Thoracic aorta (tissue), 2 donors: Measurements from ENCODE around the gene CDYL. TPM values are rescaled to one million over a fixed set of nuclear protein-coding genes. Genes with fewer than 3 reads are reported as not detected.

ENCODE experiments used
- ATAC-seq: fragments of 150-250 bp; one replicate; pipeline ENCODE4 v1.8.0; 2017; ENCODE audit warnings: low read depth; ENCODE audit not compliant: insufficient number of reproducible peaks, low FRiP score
- DNase-seq: peaks from one replicate; pipeline ENCODE4 v3.0.0-alpha.2; 2020; ENCODE audit warnings: low spot score
- H3K27ac ChIP-seq, 2 donors: fragments of 200-600 bp; sonication (generic); 1 replicate in 1 of 2; 2 replicates in 1 of 2; pipeline ENCODE4 v1.5.1; 2016; ENCODE audit warnings: mild to moderate bottlenecking in 2 of 2, moderate library complexity in 2 of 2
- H3K27me3 ChIP-seq: fragments of 200-600 bp; sonication (generic); replicated peaks from 2 replicates; pipeline ENCODE4 v1.6.0; 2016; ENCODE audit warnings: mild to moderate bottlenecking; ENCODE audit not compliant: insufficient read depth
- H3K36me3 ChIP-seq: fragments of 200-600 bp; sonication (generic); one replicate; pipeline ENCODE4 v1.5.1; 2016
- H3K4me1 ChIP-seq, 2 donors: fragments of 200-600 bp; sonication (generic); 1 replicate in 1 of 2; 2 replicates in 1 of 2; pipeline versions ENCODE4 v1.5.1 to v1.6.0; 2016; ENCODE audit warnings: low read depth in 2 of 2, mild to moderate bottlenecking in 1 of 2; ENCODE audit not compliant: control insufficient read depth in 1 of 2
- H3K4me3 ChIP-seq: fragments of 200-600 bp; sonication (generic); 2 replicates; pipeline ENCODE4 v1.5.1; 2016; ENCODE audit warnings: mild to moderate bottlenecking
- H3K9me3 ChIP-seq: fragments of 200-600 bp; sonication (generic); 2 replicates; pipeline ENCODE4 v1.5.1; 2016
- total RNA-seq, 2 donors: library from RNA; depleted of rRNA; stranded (reverse); fragments of >200 nt; gene quantifications; one replicate each; pipeline versions ENCODE4 v1.1.0 to v1.2.3, GENCODE V29; 2016
- TF ChIP-seq, protein P1 (sequence below): fragments of 200-600 bp; sonication (generic); IDR thresholded peaks from one replicate; pipeline ENCODE4 v1.5.1; 2019; ENCODE audit warnings: antibody characterized with exemption

Gene CDYL
- total RNA-seq, 2 donors from 2014 or later, result 22.7 to 38.2 TPM

DNA sequence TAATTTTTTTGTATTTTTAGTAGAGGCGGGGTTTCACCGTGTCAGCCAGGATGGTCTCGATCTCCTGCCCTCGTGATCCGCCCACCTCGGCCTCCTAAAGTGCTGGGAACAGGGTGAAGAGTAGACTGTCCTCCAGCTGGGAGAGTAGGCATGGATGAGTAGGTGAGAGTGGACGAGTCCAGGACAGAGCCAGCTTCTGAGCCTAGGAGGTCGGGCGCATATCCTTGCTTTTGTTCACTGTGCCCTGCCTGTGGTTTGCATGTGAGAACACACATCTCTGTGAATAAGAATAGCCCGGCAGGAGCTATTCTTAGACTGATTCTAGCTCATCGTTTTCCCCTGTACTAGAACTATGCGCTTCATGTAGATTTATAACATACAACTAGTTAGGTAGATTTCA is 149.4 kb downstream of the CDYL start:
- Histone ChIP-seq H3K27me3 (no peaks in the 10 kb centered on the region), H3K27ac (no peak overlapping the region), H3K4me3 (no peak overlapping the region), H3K4me1 (no peaks in the 10 kb centered on the region), H3K9me3 (no peaks in the 10 kb centered on the region), H3K36me3 (no peaks in the 10 kb centered on the region)
- no peak for DNase-seq
- no peak for ATAC-seq
- TF ChIP-seq, protein P1, sequence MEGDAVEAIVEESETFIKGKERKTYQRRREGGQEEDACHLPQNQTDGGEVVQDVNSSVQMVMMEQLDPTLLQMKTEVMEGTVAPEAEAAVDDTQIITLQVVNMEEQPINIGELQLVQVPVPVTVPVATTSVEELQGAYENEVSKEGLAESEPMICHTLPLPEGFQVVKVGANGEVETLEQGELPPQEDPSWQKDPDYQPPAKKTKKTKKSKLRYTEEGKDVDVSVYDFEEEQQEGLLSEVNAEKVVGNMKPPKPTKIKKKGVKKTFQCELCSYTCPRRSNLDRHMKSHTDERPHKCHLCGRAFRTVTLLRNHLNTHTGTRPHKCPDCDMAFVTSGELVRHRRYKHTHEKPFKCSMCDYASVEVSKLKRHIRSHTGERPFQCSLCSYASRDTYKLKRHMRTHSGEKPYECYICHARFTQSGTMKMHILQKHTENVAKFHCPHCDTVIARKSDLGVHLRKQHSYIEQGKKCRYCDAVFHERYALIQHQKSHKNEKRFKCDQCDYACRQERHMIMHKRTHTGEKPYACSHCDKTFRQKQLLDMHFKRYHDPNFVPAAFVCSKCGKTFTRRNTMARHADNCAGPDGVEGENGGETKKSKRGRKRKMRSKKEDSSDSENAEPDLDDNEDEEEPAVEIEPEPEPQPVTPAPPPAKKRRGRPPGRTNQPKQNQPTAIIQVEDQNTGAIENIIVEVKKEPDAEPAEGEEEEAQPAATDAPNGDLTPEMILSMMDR, result no peak

DNA sequence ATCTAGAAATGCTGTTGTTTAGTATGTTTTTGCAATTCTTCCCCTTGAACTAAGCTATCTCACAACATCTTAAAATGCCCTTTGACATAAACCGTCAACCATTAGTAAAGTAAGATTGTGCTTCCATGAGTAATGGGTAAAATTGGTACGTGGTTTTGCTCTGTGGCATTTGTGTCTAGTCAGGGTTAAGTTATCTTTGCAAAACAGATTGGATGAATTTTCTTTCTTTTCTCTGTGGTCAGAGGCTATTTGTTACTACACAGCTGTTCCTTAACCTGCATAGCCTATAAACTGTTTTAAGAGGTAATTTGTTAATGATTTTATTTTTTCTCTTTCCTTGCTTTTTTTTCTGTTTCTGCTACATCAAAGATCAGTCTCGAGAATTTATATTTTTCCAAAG is 152.2 kb downstream of the CDYL start:
- H3K36me3 ChIP-seq, result no peaks in the 10 kb centered on the region
- TF ChIP-seq, protein P1, result no peak
- no peak for ATAC-seq

DNA sequence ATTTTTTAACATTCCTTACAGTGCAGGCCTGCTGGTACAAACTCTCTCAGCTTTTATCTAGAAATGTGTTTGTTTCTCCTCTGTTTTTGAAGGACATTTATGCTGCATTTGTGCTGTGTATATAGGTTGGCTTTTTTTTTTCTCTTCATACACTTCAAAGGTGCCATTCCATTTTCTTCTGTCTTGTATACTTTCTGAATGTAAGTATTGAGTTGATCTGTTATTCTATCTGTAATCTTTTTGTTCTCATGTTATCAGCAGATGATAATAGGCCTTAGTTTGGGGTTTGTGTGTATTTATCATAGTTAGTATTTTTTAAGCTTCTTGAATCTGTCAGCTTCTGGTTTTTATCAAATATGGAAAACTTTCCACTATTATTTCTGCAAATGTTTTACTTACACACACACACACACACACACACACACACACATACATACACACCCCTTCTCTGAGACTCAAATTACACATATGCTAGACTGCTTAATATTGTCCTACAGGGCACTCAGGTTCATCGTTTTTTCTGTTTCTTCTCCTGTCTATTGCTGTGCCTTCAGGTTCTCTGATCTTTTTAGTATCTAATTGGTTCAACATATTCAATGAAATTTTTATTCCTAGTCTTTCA is 153.0 kb downstream of the CDYL start:
- peaks cover 0 to 10% of the 10 kb centered on the region in 2 donors for H3K4me1 ChIP-seq
- DNase-seq (no peak), ATAC-seq (no peak)
- no peaks in the 10 kb centered on the region for H3K27me3 ChIP-seq
- no peak overlapping the region for H3K27ac ChIP-seq
- H3K4me3 ChIP-seq, result no peak overlapping the region
- no peaks in the 10 kb centered on the region for H3K36me3 ChIP-seq
- H3K9me3 ChIP-seq, result no peaks in the 10 kb centered on the region
- TF ChIP-seq, protein P1, result no peak

More for the DNA sequence above, 152.2 kb downstream of the CDYL start:
- H3K4me1 ChIP-seq, result peaks cover 0 to 10% of the 10 kb centered on the region in 2 donors
- H3K27me3 ChIP-seq, result no peaks in the 10 kb centered on the region
- no peak for DNase-seq
- no peaks in the 10 kb centered on the region for H3K9me3 ChIP-seq
- no peak overlapping the region for H3K27ac ChIP-seq
- no peak overlapping the region for H3K4me3 ChIP-seq

DNA sequence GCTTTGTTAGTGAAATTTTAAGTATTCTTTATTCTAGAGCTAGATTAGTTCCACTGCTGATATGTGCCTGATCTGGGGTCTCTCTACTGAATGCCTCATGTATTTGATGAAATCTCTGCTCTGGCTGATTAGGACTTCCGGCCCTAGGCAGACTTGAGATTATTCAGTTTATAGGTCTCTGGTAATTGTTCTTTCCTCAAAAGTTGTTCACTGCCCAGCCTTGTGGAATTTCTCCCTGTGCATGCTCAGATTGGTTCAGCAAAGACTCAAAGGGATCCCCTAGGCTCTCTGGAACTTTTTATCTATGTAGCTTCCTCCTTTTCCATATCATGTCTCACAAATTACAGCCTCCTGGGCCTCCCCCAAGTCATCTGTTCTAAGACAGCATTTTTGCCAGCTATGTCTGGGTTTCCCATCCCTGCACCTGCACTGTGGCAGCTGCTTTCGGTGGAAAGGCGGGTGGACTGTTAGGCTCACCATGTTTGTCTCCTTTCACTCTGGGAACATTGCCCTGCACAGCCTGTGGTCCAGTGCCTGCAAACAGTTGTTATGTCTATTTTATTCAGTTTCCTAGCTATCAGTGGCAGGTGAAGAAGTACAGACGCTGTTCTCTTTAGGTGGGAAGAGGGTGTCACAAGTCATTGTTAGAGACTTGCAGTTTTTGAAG is 154.0 kb downstream of the CDYL start:
- H3K9me3 ChIP-seq, result no peaks in the 10 kb centered on the region
- no peak overlapping the region for H3K27ac ChIP-seq
- H3K27me3 ChIP-seq, result no peaks in the 10 kb centered on the region
- no peak overlapping the region for H3K4me3 ChIP-seq
- TF ChIP-seq, protein P1, result no peak
- DNase-seq (no peak), ATAC-seq (no peak)
- peaks cover 0 to 10% of the 10 kb centered on the region in 2 donors for H3K4me1 ChIP-seq
- no peaks in the 10 kb centered on the region for H3K36me3 ChIP-seq

DNA sequence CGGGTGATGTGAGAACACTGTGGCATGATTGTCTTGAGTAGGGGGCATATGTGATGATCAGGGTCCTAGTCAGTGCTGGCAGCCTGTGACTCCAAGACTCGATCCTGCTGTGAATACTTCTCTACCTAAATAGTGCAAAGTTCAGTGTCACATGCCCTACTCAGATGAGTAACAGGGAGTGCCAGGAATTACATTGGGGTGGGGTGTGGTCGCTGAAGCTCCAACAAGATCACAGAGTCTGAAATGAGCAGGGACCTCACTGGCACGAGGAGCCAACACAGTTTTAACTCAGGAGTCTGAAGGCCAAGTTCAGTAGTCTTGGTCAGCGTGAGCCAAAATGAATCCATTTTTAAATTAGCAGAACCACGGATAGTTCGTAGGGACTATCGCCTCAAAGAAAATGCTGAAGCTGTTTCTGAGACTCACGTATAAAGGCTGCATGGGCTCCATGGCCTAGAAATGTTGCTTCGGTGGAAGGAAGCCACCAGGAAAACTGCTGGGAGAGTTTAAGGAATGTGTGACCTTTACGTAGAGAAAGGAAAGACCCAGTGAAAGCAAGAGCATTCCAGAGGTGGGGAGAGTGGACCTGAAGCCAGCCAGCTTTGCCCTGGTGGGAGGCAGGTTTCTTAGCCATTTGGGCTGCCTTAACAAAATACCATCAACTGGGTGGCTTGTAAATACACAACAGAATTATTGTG is 155.5 kb downstream of the CDYL start:
- Histone ChIP-seq H3K27me3 (no peaks in the 10 kb centered on the region), H3K9me3 (no peaks in the 10 kb centered on the region), H3K4me1 (peaks cover 3 to 18% of the 10 kb centered on the region in 2 donors), H3K36me3 (no peaks in the 10 kb centered on the region), H3K4me3 (no peak overlapping the region), H3K27ac (no peak overlapping the region)
- DNase-seq, result no peak
- TF ChIP-seq, protein P1, result no peak
- no peak for ATAC-seq
